Neural progenitor cell (in vitro differentiated cells): ENCODE measurements around the gene ZC3H18.

Experiments used
- CTCF ChIP-seq: fragments of 200-600 bp; sonication (generic); IDR thresholded peaks from 2 replicates; pipeline ENCODE4 v1.5.1; 2017; ENCODE audit warnings: antibody characterized with exemption, mild to moderate bottlenecking
- EZH2 ChIP-seq: fragments of 200-600 bp; sonication (generic); IDR thresholded peaks from 2 replicates; pipeline ENCODE4 v1.6.1; 2017; ENCODE audit warnings: antibody characterized with exemption, mild to moderate bottlenecking, moderate library complexity

GRCh38 chr16:88645455-88645854, 75.3 kb downstream of the ZC3H18 start:
- TF ChIP-seq CTCF (no peak), EZH2 (no peak)
